HG03342 (cell line): ENCODE data around the gene NAPB.
"Not testable (repeated sequence)": the region's sequence is repeated elsewhere in the genome, so short reads cannot be mapped to it uniquely, and the experiment has no call there.

Source experiments
- ATAC-seq: cut with Tn5 transposase; IDR thresholded peaks from one replicate; pipeline ENCODE4 v1.9.1; 2021; ENCODE audit warnings: mild to moderate bottlenecking, moderate library complexity; ENCODE audit not compliant: unreplicated experiment

The NAPB gene

GRCh38 chr20:23349338-23350195 is 71.7 kb downstream of the NAPB start:
- ATAC-seq: peak; percentile 45

- ATAC-seq: not testable (repeated sequence)
These were observed 72.8 kb downstream of the NAPB start for GRCh38 chr20:23348510-23348909.

DNA sequence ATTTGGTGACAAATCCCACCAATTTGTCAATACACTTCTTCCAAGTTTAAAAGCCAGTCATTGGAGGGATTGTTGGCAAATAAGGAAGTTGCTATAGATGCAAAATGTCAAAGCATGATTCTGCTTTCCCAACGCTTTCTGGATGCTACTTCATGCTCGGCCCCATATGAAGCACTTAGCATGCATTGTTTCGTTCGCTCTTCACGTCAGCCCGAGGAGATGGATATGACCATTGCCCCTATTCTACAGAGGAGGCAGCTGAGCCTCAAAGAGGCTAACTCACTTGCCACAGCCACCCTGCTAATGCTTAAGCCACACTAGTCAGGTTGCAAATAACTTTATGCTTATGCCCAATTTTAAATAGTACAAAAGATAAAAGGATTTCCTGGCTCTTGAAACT is 73.5 kb downstream of the NAPB start:
- ATAC-seq: no peak

DNA sequence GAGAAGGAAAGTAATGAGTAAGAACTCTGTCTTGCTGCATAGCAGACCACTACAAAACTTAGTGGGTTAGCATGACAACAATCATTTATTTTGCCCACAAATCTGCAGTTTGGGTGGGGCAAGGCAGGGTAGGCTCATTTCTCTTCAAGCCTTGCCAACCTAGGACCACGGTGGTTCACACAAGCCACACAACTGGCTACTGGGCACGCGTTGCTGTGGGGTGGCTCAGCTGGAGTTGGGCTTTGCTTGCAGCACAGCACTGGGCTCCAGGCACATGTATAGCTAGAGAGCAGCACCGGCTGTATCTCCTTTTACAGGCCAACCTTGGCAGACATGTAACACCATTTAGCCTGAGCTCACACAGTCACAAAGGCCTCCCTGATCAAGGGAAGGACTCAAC is 75.3 kb downstream of the NAPB start:
- ATAC-seq: no peak

DNA sequence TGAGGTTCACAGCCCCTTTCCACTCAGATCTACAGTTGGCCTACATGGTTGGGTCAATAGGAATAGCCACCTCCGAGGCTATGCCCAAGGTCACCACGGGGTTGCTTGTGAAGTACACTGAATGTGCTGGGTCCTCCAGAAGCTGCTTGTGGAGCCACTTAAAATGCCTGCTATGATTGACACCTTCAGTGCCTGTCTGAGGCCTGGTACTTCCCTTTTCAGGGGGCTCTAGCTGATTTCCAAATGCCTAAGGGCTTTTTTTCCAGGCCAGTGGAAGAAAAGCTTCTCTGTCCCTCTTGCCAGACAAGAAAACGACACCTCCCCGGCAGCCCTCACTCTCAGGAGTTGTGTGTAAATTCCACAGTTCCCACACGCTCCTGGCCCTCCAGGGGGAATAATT is 77.0 kb downstream of the NAPB start:
- no peak for ATAC-seq

DNA sequence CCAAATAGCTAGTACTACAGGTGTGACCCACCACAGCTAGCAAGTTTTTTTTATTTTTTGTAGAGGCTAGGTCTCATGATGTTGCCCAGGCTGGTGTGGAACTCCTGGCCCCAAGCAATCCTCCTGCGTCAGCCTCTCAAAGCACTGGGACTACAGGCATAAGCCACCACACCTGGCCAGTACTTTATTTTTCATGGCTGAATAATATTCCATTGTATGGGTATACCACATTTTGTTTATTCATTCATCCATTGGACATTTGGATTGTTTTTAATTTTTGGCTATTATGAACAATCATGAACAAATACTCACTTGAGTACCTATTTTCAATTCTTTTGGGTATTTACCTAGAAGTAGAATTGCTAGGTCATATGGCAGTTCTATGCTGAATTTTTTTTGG is 77.7 kb downstream of the NAPB start:
- no peak for ATAC-seq

GRCh38 chr20:23341073-23341472 is 80.2 kb downstream of the NAPB start:
- ATAC-seq: no peak

GRCh38 chr20:23340524-23340923 is 80.8 kb downstream of the NAPB start:
- ATAC-seq: peak; percentile 61

- ATAC-seq: no peak
These were observed 81.3 kb downstream of the NAPB start for GRCh38 chr20:23339986-23340385.

GRCh38 chr20:23337312-23337711 is 84.0 kb downstream of the NAPB start:
- no peak for ATAC-seq

- ATAC-seq: no peak
These were observed 84.8 kb downstream of the NAPB start for GRCh38 chr20:23336476-23336875.

DNA sequence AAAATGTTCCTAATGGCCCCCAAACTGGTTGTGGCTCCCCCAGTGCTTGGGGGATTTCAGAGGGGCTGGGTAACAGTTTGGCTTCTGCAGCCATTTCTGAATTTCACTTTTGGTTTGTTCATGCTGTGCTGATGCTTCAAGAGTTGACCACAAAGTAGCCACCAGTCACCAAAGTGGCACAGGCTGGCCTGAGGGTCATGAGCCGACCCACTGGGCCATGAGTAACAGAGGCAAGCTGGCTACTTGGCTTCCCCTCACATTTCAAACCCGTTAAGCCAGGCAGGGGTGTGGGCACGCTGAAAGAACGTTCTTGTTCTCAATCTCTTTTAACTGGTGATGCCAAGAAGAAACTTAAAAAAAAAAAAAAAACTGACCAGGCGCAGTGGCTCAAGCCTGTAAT is 85.8 kb downstream of the NAPB start:
- no peak for ATAC-seq

DNA sequence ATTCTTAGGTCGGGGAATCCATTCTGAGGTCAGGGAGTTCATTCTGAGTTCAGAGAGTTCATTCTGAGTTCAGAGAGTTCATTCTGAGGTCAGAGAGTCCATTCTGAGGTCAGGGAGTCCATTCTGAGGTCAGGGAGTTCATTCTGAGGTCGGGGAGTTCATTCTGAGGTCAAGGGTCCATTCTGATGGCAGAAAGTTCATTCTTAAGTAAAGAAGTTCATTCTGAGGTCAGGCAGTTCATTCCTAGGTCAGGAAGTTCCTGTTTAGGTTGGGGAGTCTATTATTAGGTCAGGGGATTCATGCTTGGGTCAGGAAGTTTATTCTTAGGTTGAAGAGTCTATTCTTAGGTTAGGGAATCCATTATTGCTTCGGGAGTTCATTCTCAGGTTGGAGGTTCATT is 87.2 kb downstream of the NAPB start:
- ATAC-seq: no peak

DNA sequence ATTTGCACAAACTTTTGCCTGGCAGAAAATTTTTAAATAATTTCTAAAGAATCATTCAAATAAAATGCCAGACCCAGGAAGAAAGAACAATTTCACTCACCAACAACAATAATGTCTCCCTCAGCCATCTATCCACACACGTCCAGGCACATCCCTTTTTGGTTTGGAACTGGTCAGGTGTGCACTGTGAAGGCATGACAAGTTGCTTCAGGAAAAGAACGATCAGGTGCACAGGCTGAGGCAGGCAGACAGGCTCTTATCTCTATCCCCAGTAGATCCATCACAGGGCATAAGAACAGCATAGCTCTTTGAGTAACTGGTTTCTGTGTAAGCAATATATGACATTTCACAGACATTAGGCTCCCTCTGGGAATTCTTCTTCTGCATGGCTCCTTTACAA is 88.8 kb downstream of the NAPB start:
- ATAC-seq: no peak

DNA sequence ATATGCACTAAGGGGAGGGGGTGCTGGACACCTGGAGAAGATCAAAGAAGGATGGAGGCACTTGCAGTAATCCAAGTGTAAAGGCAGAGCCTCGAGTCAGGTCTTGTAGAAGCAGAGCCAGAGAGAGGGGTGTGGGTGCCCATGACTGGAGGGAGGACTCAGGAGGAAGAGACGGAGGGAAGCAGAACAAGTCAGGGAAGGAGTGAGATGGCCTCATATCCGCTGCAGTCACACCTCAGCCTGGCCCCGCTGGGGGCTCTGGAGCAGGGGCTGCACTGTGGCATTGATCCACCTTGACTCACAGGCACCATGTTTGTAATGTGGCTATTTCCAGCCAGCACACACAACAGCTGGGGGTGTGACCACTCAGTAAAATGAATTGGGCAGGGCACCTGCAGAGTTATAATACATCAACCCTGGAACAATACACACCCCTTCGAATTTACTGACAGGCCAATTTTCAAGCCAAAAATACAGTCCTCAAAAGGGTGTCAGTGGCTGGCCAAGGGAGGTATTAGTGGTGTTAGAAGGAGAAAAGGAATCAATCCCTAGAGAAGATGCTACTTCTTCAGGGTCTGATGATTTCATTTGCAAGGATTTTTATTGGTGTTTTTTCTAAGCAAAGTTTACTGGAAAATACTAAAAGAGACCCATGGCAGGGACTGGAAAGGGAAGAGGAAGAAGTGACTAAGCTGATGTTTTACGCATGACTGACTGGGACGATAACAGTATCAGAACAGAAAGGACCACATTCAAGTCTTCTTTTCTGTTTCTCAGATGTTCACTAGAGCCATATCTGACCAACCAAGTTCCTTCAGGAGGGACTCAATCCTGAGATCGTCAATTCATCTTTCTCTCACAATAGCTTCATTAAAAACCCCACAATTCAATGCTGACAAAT is 89.6 kb downstream of the NAPB start:
- no peak for ATAC-seq

- no peak for ATAC-seq
These were observed 93.5 kb downstream of the NAPB start for GRCh38 chr20:23327617-23328333.

DNA sequence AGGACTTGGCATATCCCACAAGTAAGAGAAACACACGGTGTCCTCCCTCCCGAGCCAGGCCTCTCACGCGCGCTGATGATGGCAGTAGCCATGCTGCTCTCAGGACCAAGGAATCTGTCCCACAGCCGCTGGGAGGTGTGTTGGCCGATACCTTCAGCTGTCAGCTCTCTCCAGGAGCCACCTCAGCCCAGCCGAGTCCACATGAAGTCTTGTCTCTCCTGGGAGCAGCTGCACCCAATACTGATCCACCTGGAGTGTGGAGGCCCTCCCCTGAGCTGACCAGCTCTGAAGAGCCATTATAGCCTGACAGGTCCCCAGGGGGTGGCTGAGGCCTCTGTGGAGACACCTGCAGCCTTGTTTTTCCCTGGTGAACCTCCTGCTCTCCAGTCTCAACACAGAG is 94.5 kb downstream of the NAPB start:
- no peak for ATAC-seq

DNA sequence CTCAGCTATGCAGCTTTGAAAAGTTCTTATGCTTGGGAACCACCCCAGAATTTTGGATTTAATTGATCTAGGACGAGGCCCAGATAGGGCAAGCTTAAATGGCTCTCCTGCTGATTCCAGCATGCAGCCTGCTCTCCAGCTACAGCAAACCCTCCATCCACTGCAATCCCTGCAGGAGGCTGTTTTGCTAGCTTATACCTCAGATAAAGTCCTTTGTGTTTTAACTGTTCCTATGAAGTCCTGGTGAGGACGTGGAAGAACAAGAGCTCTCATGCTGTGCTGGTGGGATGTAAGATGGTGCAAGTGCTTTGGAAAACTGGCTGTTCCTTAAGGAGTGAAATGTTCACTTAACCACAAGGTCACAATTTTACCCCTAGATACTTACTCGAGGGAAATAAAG is 96.2 kb downstream of the NAPB start:
- no peak for ATAC-seq
